Measurements from ENCODE around the gene ALPI. TPM values are rescaled to one million over a fixed set of nuclear protein-coding genes. Genes with fewer than 3 reads are reported as not detected.

The ALPI gene
- total RNA-seq, 2 experiments from 2014 or later: not detected

- TF ChIP-seq EZH2phosphoT487 (IDR thresholded peaks at IDR 0.05; ENCODE audit: borderline replicate concordance, low read depth, low read length) (no peak), CTCF (conservative IDR thresholded peaks at IDR 0.05; ENCODE audit: low read length) (no peak)
- intact Hi-C loops (cut with micrococcal nuclease; ENCODE audit: unreplicated experiment): no loop called here
Observed at GRCh38 chr2:232412986-232413385, 43.0 kb upstream of the ALPI start.

DNA sequence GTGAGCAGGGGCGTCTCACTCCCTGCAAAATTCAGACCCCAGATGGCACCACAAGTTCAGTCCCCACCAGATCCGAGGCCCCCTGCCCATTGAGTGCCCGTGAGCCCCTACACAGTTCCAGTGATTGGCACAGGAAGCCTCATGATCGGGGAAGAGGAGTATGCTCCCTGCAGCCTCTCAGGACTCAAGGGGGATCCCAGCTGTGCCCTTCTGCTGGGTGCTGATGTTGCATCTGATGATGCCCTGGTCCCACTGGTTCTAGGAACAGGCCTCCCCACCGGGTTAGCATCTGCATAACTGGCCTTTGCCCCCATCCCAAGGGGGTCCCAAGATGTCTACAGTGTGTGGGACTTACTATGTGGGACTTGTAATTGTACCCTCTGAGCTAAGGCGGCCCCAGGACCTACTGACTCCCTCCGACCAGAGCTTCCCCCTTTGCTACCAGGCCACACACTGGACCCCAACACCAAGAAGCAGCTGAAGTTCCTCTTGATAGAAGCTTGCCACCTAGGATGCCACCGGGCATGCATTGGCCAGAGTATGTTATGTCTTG lies 40.7 kb upstream of the ALPI start:
- Histone ChIP-seq H3K36me3 (ENCODE audit: insufficient read depth, low read length) (no peaks in the 10 kb centered on the region), H3K79me2 (ENCODE audit: insufficient read depth, low read depth, low read length) (no peaks in the 10 kb centered on the region), H3K27ac (ENCODE audit: low read depth, low read length, poor library complexity, severe bottlenecking) (no peak overlapping the region), H4K20me1 (ENCODE audit: insufficient read depth, low read length) (no peaks in the 10 kb centered on the region), H3K4me2 (ENCODE audit: low read length) (no peak overlapping the region), H3K4me3 (ENCODE audit: low read depth, low read length, poor library complexity, severe bottlenecking) (no peak overlapping the region), H3K4me1 (ENCODE audit: insufficient read depth, low read length, poor library complexity, severe bottlenecking) (no peaks in the 10 kb centered on the region), H3K9me2 (ENCODE audit: insufficient read depth, low read length) (no peaks in the 10 kb centered on the region), H2AFZ (ENCODE audit: low read length) (no peak overlapping the region), H3K9me3 (ENCODE audit: low read length) (no peaks in the 10 kb centered on the region)
- no peak for TF ChIP-seq EZH2phosphoT487 (IDR thresholded peaks at IDR 0.05; ENCODE audit: borderline replicate concordance, low read depth, low read length)
- no peak for TF ChIP-seq CTCF (conservative IDR thresholded peaks at IDR 0.05; ENCODE audit: low read length)
- POLR2A ChIA-PET: interaction anchor here (0.7 kb wide), 1 partner anchor 1007 kb away, joined by 3 read pairs; no protein-coding TSS in a partner anchor
- DNase-seq (ENCODE audit: low spot score): no peak
- no TSS peak for BruUV-seq (replicated peaks)
- intact Hi-C loops (cut with micrococcal nuclease; ENCODE audit: unreplicated experiment): no loop called here
- CTCF ChIA-PET (ENCODE audit: unreplicated experiment): no interaction called here

More at GRCh38 chr2:232412986-232413385, 43.0 kb upstream of the ALPI start:
- Histone ChIP-seq H3K4me1 (ENCODE audit: insufficient read depth, low read length, poor library complexity, severe bottlenecking) (no peaks in the 10 kb centered on the region), H3K36me3 (ENCODE audit: insufficient read depth, low read length) (no peaks in the 10 kb centered on the region), H3K4me3 (ENCODE audit: low read depth, low read length, poor library complexity, severe bottlenecking) (no peak overlapping the region), H2AFZ (ENCODE audit: low read length) (no peak overlapping the region), H3K27ac (ENCODE audit: low read depth, low read length, poor library complexity, severe bottlenecking) (no peak overlapping the region), H3K9me2 (ENCODE audit: insufficient read depth, low read length) (no peaks in the 10 kb centered on the region), H3K9me3 (ENCODE audit: low read length) (no peaks in the 10 kb centered on the region), H3K4me2 (ENCODE audit: low read length) (no peak overlapping the region), H3K79me2 (ENCODE audit: insufficient read depth, low read depth, low read length) (no peaks in the 10 kb centered on the region), H4K20me1 (ENCODE audit: insufficient read depth, low read length) (no peaks in the 10 kb centered on the region)
- POLR2A ChIA-PET: no interaction called here
- CTCF ChIA-PET (ENCODE audit: unreplicated experiment): no interaction called here
- no TSS peak for BruUV-seq (replicated peaks)
- no peak for DNase-seq (ENCODE audit: low spot score)

DNA sequence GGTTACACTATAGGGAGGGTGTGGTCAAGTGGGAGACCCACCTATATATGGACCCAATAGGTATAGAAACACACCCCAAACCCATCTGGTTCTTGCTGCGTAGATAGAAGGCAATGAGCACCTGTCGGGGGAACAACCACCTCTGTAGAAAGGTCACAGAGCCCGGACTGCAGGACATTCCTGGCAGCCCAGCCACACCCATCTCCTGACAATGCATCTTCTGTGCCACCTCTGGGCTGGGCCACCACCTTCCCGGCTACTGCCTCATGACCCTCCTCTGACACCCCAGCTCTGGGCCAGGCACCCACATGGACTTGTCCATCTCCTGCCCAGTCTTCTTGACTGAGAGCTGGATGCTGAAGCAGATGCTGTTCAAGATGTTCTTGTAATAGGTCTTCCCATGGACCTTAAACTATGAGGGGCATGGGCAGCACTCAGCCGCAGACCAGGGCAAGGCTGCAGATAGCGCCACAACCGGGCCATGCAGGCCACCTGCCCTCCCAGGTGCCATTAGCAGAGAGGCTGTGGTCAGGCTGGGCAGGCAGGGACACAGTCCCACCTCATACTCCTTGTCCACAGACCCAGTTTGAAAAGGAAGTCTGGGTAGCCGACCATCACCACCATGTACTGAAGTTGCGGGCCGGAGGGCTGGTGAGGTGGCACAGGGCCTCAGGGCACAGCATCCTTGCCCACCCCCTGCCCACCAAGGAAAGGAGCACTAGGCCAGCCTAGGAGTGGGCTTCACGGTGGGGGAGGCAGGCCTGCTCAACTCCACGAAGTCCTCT lies 40.0 kb upstream of the ALPI start:
- ChIA-PET POLR2A (no interaction called here), CTCF (ENCODE audit: unreplicated experiment) (no interaction called here)
- Histone ChIP-seq H3K79me2 (ENCODE audit: insufficient read depth, low read depth, low read length) (no peaks in the 10 kb centered on the region), H3K9me3 (ENCODE audit: low read length) (no peaks in the 10 kb centered on the region), H3K4me2 (ENCODE audit: low read length) (no peak overlapping the region), H4K20me1 (ENCODE audit: insufficient read depth, low read length) (no peaks in the 10 kb centered on the region), H3K4me1 (ENCODE audit: insufficient read depth, low read length, poor library complexity, severe bottlenecking) (no peaks in the 10 kb centered on the region), H2AFZ (ENCODE audit: low read length) (no peak overlapping the region), H3K9me2 (ENCODE audit: insufficient read depth, low read length) (no peaks in the 10 kb centered on the region), H3K4me3 (ENCODE audit: low read depth, low read length, poor library complexity, severe bottlenecking) (no peak overlapping the region), H3K36me3 (ENCODE audit: insufficient read depth, low read length) (no peaks in the 10 kb centered on the region), H3K27ac (ENCODE audit: low read depth, low read length, poor library complexity, severe bottlenecking) (no peak overlapping the region)
- BruUV-seq (replicated peaks): no TSS peak
- intact Hi-C loops (cut with micrococcal nuclease; ENCODE audit: unreplicated experiment): no loop called here
- DNase-seq (ENCODE audit: low spot score): no peak
- TF ChIP-seq CTCF (conservative IDR thresholded peaks at IDR 0.05; ENCODE audit: low read length): no peak
- TF ChIP-seq EZH2phosphoT487 (IDR thresholded peaks at IDR 0.05; ENCODE audit: borderline replicate concordance, low read depth, low read length): no peak

Measured in OCI-LY7 (cell line).